ENCODE results near the gene OR2Y1. TPM values are rescaled to one million over a fixed set of nuclear protein-coding genes. Genes with fewer than 3 reads are reported as not detected.
"Not testable (repeated sequence)": the region's sequence is repeated elsewhere in the genome, so short reads cannot be mapped to it uniquely, and the experiment has no call there.

Gene OR2Y1
- total and polyA plus RNA-seq, 2 of the 4 experiments (the other 2 are of a cell fraction), result not detected

DNA sequence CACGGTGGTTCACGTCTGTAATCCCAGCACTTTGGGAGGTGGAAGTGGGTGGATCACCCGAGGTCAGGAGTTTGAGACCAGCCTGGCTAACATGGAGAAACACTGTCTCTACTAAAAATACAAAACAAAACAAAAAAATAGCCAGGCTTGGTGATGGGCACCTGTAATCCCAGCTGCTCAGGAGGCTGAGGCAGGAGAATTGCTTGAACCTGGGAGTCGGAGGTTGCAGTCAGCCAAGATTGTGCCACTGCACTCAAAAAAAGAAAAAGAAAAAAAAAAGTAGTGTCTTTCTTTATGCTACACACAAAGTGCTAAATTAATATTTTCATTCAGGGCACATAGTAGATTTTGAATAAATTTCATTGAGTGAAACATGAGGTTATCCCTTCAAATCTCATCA is 1.1 kb upstream of the OR2Y1 start:
- H3K56ac ChIP-seq (ENCODE audit: extremely low read depth, insufficient read depth, low read length); H2BK5ac ChIP-seq (ENCODE audit: low read depth, low read length, poor library complexity, severe bottlenecking); H3K79me1 ChIP-seq (ENCODE audit: low read depth in 1 of 2, low read length in 2 of 2); H2AK5ac ChIP-seq (ENCODE audit: low read depth, low read length); H4K5ac ChIP-seq (ENCODE audit: low read depth, low read length); H3K14ac ChIP-seq (replicated peaks; ENCODE audit: low read depth, low read length); H3K18ac ChIP-seq (ENCODE audit: low read depth, low read length); H2AK9ac ChIP-seq (replicated peaks; ENCODE audit: low read depth, low read length, poor library complexity); H4K20me1 ChIP-seq (ENCODE audit: insufficient read depth, low read length); H3K4me1 ChIP-seq (ENCODE audit: control insufficient read depth, insufficient read depth, low read length); H2BK15ac ChIP-seq (ENCODE audit: low read depth, low read length); CTCF ChIA-PET; ATAC-seq (ENCODE audit: low read depth); H4K91ac ChIP-seq (ENCODE audit: insufficient read depth, low read depth, low read length); DNase-seq; H2AFZ ChIP-seq (replicated peaks; ENCODE audit: low read length, poor library complexity); H3K27me3 ChIP-seq (ENCODE audit: control insufficient read depth, insufficient read depth, low read length); H3K4me3 ChIP-seq (ENCODE audit: insufficient read depth, low read depth, low read length); BruUV-seq (replicated peaks); H3K36me3 ChIP-seq (ENCODE audit: control insufficient read depth, insufficient read depth, low read length); H2BK20ac ChIP-seq (ENCODE audit: low read depth, low read length); in situ Hi-C loops (cut with MboI; ENCODE audit: low sequenced_read_pairs); H3K9me1 ChIP-seq (ENCODE audit: insufficient read depth, low read length); H3K9me3 ChIP-seq (ENCODE audit: control insufficient read depth, insufficient read depth, low read length); H3K9ac ChIP-seq (ENCODE audit: low read depth, low read length); H4K8ac ChIP-seq (ENCODE audit: low read depth in 2 of 2, low read length in 2 of 2); POLR2A ChIA-PET (ENCODE audit: unreplicated experiment); H2BK120ac ChIP-seq (ENCODE audit: low read depth, low read length); intact Hi-C loops (cut with micrococcal nuclease); dilution Hi-C loops (cut with HindIII; ENCODE audit: low sequenced_read_pairs, unreplicated experiment); H3K4ac ChIP-seq (ENCODE audit: low read depth, low read length); H3K23ac ChIP-seq (ENCODE audit: low read depth, low read length); H3K27ac ChIP-seq (ENCODE audit: insufficient read depth, low read length); H3K4me2 ChIP-seq (ENCODE audit: low read depth, low read length): not testable (repeated sequence)
- WGBS, 2 experiments (ENCODE audit: extremely low coverage in 2 of 2, insufficient read length in 1 of 2), result no CpG with 5 or more reads among the region's 4 CpGs
